HPDE6-E6E7 (cell line): ENCODE measurements around the gene SERINC3.
A peak's percentile ranks its signal among the peaks of the same experiment; 100 is the strongest.
"Not testable (repeated sequence)": the region's sequence is repeated elsewhere in the genome, so short reads cannot be mapped to it uniquely, and the experiment has no call there.

ENCODE experiments used
- DNase-seq: peaks from one replicate; pipeline ENCODE4 v3.0.0; 2011; ENCODE audit warnings: missing footprints; ENCODE audit errors: extremely low spot score

Gene SERINC3

DNA sequence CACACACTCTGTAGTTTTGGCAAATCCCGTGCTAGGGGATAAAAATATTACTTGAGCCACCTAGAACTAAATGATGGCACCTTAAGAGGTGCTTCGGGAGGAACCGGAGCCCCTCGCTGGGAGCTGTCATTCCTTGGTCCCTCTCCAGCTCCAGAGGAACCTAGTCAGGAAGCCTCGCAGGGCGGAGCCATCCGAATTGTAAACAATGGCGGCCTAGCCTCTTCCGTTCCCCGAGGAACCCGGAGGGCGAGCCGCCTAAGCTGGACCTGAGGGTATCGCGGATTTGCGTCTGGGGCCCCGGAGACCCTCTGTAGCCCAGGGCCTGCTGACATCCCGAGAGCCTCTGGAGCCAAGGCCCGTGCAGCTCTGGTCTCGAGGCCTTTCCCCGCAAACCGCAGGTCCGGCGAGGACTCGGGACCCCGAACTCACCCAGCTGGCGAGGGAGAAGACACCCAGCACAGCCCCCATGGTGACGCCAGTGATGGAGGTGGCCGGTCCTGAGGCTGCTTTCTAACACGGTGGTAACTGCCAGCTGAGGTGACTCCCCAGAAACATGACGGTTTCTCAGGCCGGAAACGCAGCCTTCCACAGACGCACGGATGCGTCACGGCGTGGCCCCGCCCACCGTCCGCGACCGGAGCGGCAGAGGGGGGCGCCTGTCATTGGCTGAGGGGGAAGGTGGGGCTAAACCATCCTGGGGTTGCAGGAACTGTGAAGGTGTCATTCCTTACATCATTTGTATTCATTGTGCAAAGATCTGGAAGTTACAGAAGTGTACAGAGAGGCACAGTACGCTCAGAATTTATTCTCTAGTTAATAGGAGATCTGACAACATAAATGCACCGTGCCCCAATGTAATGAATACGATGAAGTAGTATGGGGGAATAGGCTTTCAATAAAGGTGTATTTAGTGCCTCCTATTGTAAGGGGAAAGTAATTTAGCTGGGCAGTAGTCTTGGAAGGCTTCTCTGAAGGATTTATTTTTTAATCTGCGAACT lies at the start of gene SERINC3:
SERINC3 (minus strand) TSS at position 587 of the 998 bp plus-strand sequence; CDS start at position 468, 119 bp downstream.
- DNase-seq = peak; percentile 100

DNA sequence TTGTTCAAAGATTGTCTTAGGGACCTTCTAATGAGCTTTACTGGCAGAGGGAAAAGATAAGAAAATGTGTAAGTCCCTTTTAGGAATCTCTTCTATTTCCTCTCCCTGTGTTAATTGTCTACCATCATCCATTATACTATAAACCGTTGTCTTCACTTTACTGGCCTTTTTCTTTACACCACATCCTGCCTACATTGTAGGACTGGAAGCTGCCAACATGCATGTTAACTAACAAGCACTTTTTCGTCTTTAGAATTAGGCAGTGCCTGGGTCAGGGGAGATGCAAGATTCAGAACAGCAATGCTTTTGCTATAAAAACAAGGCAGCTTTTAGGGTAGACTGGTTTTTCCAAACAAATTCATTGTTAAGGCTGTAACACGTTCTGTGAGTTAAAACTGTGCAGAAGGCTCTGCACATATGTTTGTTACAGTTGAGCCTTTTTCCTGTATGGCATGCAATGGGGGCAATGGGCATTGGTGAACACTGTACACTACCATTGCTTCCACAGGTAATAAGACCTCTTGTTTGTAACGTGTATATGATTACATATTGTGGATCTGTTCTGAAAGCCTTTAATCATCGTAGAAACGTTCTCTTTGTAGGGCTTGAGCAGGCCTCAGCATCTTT lies 49.6 kb upstream of the SERINC3 start:
- DNase-seq = no peak

DNA sequence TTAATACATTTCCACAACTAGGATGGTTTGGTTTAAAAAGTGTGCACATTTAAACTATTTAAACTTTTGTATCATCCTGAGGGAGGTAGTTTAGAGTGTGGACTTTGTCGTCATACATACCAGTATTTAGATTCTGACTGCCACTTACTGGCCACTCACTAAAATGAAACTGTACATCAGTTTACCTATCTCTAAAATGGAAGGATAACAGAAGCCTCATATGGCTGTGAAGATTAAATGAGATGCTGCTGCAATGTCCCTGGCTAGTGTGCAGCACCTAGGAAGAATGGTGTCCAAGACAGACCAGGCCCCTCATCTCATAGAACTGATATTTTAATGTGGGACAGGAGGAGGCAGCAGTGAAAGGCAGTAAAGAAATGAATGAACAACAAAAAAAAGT lies 48.5 kb upstream of the SERINC3 start:
- DNase-seq = no peak

DNA sequence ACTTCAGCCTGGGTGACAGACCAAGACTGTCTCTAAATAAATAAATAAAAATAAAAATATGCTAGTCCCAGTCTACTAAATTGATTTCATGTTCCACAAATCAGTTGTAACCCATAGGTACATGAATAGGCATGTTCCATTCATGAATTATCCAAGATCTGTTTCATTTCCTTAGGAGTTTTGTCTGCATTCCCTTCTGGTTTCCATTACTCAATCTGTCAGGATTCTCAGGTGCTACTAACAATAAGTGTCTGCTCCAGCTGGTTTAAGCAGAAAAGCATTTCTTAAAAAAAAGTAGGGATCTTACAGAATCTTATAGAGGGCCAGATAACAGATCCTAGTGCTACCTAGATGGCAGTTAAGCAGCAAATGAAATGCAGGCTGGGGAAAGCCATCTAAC lies 44.9 kb upstream of the SERINC3 start:
- DNase-seq = no peak

DNA sequence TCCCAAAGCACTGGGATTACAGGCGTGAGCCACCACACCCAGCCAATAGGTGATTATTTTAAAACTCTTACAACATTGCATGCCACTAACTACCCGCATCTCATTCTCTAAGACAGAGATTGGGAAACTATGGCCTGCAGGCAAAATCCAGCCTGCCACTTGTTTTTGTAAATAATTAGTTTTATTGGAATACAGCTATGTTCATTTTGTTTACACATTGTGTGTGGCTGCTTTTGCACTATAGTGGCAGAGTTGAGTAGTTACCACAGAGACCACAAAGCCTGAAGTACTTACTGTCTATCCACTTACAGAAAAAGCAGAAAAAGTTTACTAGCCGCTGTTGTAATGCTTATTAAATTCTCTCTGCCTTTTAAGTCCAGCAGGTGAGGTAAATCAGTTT lies 44.1 kb upstream of the SERINC3 start:
- DNase-seq = no peak

DNA sequence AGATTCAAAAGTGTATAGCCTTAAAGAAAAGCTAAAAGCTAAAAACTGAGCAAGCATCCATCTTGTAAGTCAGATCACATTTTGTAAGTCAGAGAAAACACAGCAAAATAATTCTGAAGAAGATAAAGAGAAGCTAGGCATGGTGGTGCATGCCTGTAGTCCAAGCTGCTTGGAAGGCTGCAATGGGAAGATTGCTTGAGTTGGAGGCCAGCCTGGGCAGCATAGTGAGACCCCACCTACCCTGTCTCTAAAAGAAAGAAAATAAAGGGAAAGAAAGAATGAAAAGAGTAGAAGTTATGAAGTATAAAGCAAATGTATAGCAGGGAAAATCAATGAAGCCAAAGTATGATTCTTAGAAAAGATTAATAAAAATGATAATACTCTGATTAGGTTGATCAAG lies 40.0 kb upstream of the SERINC3 start:
- DNase-seq = no peak

DNA sequence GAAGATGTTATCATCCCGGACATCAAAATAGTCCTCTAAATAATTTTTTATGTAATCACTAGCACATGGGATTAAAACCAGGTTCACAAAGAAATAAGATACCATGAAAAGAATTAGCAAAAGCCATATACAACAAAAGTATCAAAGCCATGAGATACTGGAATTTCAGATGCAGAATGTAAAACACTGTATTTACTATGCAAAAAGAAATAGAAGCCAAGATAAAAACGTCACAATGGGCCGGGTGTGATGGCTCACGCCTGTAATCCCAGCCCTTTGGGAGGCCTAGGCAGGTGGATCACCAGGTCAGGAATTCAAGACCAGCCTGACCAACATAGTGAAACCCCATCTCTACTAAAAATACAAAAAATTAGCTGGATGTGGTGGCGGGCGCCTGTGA lies 38.9 kb upstream of the SERINC3 start:
- not testable (repeated sequence) for DNase-seq

DNA sequence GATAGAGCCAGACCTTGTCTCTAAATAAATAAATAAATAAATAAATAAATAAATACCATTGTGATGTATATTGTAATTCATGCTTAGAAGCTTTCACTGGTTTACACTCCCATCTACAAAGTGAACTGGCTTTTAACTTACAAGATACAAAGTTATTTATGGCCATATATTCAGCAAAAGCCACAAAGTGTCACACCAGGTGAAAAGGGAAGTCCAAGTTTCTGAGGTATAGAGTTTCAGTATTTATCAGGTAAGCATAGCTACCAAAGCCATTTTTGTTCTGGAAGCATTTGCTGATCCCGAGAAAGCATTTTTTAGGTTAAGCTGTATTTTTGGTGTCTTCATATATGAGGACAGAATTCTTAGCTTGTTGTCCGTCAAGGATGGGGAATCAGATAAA lies 38.4 kb upstream of the SERINC3 start:
- DNase-seq = no peak

DNA sequence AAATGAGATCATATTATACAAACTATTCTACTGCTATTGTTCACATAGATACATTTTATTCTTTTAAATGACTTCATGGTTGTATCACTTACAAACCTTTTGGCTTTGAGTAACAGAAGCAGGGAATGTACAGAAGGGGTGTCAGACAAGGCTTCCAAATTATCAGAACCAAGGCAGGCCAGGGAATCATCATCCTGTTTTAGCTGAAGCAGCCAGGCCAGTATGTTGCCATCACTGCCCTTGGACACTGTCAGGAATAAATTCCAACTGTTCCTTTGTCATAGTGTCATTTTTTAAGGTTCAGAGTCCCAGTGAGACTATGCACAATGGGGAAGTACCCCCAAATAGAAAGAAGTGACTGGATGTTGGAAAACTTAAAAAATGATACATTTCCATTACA lies 37.4 kb upstream of the SERINC3 start:
- DNase-seq = no peak

DNA sequence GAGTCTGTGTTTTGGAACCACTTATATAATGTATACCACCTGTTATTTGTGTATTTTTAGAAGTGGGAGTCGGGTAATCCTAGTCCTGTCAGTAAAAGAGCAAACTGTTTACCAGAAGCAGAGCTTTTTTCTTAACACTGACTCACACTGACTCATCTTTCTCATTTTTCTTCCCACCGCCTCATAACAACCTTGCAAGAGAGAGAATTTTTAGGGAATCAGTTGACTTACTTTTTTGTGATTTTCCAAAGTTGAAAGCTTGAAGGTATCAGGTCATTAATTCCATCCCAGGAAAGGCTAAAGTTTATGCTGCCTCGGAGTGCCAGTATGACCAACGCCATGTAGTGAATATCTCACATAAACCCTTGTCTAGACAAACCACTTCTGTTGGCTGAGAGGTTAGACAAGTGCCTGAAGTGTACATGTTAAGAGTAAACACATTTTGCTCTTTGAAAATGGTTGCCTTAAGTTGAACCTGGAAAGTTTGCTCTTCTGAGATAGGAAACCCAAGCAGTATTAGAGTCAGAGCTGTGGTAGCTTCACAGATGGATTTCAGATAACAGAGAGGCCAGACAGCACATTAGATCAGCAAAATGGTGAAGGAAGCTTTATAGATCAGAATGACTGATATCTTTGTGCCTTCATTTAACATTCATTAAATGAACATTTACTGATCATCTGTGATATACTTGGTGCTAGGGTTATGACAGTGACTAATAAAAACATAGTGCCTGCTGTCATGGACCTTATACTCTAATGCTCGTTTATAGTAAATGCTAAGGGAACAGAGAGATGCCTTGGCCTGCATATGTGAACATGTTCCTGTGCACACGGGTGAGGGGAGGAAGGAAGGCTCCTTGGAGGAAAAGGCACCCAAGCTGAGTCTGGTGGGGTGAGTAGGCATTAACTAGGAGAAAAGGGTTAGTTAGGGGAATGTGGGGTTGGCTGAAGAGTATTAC lies 31.4 kb upstream of the SERINC3 start:
- peak; percentile 56 for DNase-seq

DNA sequence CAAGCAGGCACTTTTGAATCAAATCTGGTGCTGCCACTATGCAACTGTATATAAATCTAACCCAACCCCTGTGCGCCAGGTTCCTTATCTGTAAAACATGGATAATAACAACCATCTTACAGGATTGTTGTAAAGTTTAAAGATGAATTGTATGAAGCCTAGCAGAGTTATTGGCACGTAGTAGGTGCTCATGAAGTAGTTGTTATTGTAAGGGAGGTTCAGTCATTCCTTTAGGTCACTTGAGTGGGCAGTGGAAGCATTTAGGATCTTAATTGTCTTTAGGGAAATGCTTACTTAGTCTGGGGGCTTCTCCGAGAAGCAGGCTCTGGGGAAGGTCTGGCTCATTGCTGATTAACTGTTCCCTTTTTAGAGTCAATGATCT lies 30.7 kb upstream of the SERINC3 start:
- DNase-seq = no peak

DNA sequence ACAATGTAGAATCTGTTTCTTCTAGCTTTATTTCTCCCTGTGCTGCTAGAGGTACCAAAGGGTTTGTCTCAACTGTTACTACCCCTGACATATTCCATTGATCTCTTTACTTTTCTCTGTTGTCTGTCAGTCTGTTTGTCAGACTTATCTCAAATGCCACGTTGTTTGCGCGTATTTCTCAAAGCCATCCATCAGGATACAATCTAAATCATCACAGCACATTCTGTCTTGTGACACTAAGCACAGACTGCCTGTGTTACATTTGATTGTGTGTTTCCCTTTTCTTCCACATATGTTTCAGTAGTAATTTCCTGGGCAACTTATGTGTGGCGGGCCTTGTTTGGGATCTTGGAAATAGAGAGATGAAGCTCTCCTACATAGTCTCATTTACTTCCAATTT lies 30.2 kb upstream of the SERINC3 start:
- DNase-seq = no peak

DNA sequence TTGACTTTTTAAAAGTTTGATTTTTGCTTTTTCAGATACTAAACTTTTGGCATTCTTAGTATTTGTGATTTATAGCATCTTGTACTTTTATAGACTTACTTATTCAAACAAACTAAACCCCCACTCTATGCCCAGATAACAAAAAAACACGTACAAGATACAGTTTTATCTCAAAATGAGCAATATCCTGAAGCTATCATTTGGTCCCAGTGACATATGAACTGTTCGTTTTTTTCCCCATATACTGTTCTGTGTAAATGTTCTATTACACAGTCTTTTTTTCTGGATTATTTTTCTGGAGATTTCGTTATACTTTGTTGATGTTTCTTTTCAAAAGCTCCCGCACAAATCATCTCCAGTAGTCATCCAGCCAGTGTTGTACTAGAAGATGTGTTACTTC lies 27.3 kb upstream of the SERINC3 start:
- DNase-seq = no peak

DNA sequence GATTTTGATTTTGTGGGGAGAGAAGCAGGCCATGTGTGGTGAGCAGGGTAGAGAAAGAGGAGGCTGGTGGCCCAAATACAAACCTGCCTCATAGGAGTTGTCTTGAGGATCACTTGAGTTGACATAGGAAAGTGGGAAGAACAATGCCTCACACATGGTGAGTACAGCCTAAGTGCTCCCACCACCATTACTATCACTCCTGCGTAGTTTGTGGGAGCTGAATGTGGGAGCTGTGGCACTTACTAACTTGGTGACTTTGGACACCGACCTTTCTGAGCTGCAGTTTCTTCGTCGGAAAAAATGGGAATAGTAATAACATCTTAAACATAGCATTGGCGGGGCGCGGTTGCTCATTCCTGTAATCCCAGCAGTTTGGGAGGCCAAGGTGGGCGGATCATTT lies 25.5 kb upstream of the SERINC3 start:
- DNase-seq = no peak

DNA sequence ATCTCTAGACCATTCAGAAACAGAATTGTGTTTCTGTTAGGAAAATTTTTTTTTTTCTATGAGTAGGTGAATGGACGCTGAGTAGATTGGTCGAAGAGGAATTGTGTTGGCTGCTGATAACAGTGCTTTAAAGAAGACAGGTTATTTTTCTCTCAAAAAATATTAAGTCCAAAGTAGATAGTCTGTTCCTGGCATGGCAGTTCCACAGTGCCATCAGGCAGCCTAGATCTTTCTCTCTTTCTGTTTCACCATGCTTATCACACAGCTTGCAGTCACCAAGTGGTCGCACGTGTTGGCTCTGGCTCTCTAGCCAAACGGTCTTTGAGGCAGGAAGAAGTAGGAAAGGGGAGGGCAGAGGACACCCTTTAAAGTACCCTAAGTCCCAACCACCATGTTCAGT lies 22.4 kb upstream of the SERINC3 start:
- DNase-seq = no peak

DNA sequence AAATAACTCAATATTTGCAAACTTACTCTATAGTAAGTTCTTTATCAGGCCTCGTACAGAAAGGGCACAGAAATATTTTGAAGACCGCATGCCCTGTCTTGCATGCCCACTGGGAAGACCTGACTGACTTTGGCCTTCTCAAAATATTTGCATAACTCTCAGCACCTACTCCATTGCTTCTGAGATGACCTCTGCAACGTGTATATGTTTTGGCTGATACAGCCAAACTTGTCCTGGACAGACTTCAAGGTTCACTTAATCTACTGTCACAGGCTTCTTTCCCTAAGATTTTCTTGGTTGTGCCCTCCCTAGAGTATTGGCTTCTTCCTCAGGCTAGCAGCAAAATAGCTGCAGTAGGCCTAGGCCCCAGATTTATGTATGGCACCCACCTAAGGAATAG lies 21.5 kb upstream of the SERINC3 start:
- DNase-seq = no peak

DNA sequence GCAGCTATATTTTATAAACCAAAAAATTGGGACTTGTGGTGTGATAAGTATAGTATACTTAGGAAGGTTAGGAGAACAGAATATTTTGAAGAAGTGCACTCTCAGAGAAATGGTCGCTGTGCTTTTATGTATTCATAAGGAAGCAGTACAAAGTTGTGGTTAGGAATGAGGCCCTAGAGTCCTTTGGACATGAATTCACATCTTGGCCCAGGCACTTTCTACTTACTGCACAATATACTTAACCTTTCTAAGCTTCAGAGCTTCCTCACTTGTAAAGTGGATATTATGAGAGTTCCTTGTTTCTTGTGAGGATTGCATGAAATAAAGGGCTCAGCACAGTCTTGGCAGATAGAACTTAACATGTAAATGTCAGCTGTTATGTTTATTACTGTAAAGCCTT lies 21.0 kb upstream of the SERINC3 start:
- DNase-seq = no peak

DNA sequence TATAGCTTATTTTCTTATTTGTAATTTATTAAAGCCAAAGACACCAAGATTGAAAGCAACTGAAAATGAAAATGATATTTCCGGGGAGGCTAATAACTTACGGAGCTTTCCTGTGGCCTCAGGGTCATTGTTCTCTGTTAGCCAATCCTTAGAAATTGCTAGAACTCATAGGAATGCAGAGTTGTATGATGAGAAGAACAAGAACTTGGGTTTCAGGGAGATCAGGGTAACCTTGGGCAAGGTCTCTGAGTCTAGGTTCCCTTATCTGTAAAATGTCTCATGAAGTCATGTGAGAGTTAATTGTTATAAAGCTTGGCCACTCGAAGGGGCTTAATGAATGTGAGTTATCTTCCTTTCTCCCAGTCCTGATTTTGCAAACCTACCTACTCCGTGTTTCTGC lies 20.1 kb upstream of the SERINC3 start:
- DNase-seq = no peak

DNA sequence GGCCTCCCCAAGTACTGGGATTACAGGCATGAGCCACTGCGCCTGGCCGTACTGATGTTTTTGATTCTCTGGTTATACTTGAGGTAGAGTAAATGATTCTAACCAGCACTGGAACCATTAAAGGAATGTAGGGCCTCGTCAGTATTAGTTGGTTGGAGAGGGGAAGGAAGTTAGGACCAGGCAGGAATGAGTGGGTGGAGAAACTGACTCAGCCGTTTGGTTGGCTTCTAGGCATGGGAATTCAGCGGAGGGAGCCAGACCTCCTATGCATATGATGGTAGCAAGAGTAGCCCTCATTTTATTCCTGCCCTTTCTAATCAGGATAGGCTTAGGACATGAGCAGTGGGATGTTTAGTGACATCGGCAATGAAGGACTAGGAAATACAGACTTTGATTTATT lies 19.0 kb upstream of the SERINC3 start:
- DNase-seq = peak; percentile 36

DNA sequence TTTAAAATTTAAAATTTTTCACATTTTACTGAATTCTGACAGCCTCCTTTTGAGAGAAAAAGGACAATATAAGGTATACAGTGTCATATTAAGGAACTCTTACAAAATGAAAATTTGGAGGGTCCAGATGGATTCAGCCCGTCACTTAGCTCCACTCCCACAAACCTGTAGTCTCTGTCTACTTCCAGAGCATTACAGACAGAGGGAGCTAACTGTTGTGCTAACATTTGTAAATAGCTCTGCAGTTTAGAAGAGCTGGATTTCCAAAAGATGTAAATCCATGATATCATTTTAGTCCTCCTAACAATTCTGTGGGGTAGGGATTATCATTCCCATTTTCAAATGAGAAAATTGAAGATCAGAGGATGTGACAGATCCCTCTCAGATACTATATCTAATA lies 16.1 kb upstream of the SERINC3 start:
- no peak for DNase-seq

DNA sequence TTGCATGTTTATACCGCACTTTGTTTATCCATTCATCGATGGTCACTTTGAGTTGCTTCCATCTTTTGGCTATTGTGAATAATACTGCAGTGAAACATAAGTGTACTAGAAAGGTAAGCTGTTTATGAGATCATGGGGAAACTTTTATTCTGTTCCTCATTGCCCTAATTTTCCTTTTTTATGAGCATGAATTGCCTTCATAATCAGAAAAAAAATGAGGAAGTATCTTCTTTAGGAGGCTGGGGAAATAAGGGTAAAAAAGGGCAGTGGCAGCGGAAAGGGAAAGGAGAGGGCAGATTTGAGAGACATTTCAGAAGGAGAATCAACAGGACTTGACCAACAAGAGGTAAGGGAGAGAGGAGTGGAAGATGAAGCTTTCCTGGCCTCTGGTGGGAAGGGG lies 14.3 kb upstream of the SERINC3 start:
- no peak for DNase-seq

DNA sequence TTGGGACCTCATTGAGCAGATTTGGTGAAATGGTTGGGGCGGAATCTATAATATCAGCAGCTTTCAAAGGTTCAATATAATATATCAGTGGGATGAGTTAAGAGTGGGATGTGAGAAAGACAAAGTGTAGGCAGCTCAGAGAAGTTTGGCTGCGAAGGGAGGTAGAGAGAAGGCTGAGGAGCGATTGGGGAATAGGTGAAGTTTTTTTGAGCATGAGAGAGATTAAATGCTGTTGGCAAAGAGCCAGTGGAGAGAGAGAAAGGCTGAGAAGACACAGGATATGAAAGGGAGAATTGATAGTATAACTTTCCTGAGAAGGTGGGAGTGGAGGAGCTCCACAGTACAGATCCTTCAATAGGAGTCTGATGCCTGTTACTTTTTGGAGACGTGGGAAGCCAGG lies 12.1 kb upstream of the SERINC3 start:
- DNase-seq = no peak
